HEK293 (cell line): ENCODE results near the gene GTF3C5.

ENCODE experiments used
- ZBTB17 ChIP-seq: fragments of 450-650 bp; formaldehyde crosslinking; IDR thresholded peaks from 2 replicates; pipeline ENCODE4 v1.5.1; 2016; ENCODE audit warnings: missing biosample characterization, missing genetic modification characterization
- ZBTB48 ChIP-seq: fragments of 450-650 bp; formaldehyde crosslinking; IDR thresholded peaks from 2 replicates; pipeline ENCODE4 v1.5.1; 2016; ENCODE audit warnings: missing biosample characterization, missing genetic modification characterization
- ZFP41 ChIP-seq: fragments of 450-650 bp; formaldehyde crosslinking; IDR thresholded peaks from 2 replicates; pipeline ENCODE4 v1.5.1; 2016; ENCODE audit warnings: missing biosample characterization, missing genetic modification characterization, borderline replicate concordance
- ZNF335 ChIP-seq: fragments of 450-650 bp; formaldehyde crosslinking; conservative IDR thresholded peaks from 2 replicates; pipeline ENCODE4 v1.5.1; 2016; ENCODE audit warnings: missing biosample characterization, missing genetic modification characterization
- ZNF654 ChIP-seq: fragments of 450-650 bp; formaldehyde crosslinking; IDR thresholded peaks from 2 replicates; pipeline ENCODE4 v1.5.1; 2016; ENCODE audit warnings: low read depth, missing biosample characterization, missing genetic modification characterization
- ZNF768 ChIP-seq: fragments of 450-650 bp; formaldehyde crosslinking; IDR thresholded peaks from 2 replicates; pipeline ENCODE4 v1.5.1; 2018; ENCODE audit warnings: missing biosample characterization, mild to moderate bottlenecking, missing genetic modification characterization
- TF ChIP-seq, protein P1 (sequence below): fragments of 450-650 bp; formaldehyde crosslinking; IDR thresholded peaks from 2 replicates; pipeline ENCODE4 v1.5.1; 2016; ENCODE audit warnings: missing biosample characterization, missing genetic modification characterization

DNA sequence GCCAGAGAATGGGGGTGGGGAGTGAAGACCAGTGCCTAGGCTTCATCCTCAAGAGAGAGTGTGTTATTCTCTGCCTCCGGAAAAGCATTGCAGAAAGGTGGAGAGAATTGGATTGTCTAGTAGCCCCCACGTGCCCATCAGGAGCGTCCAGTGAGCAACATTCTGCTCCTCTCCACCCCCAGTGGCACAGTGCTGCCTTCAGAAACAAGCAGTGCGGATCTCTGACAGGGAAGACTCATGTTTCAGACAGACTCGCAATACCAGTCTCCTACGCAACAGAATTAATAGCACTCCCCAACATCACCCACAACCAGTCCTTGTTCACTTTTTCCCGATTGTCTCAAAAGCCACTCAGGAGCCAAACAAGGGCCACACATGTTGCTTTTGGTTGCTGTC is 16.1 kb downstream of the GTF3C5 start:
- TF ChIP-seq ZBTB17 = no peak
- TF ChIP-seq, protein P1, sequence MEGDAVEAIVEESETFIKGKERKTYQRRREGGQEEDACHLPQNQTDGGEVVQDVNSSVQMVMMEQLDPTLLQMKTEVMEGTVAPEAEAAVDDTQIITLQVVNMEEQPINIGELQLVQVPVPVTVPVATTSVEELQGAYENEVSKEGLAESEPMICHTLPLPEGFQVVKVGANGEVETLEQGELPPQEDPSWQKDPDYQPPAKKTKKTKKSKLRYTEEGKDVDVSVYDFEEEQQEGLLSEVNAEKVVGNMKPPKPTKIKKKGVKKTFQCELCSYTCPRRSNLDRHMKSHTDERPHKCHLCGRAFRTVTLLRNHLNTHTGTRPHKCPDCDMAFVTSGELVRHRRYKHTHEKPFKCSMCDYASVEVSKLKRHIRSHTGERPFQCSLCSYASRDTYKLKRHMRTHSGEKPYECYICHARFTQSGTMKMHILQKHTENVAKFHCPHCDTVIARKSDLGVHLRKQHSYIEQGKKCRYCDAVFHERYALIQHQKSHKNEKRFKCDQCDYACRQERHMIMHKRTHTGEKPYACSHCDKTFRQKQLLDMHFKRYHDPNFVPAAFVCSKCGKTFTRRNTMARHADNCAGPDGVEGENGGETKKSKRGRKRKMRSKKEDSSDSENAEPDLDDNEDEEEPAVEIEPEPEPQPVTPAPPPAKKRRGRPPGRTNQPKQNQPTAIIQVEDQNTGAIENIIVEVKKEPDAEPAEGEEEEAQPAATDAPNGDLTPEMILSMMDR (tag by site-specific recombination) = no peak
- TF ChIP-seq ZNF335 (tag by site-specific recombination) = no peak
- TF ChIP-seq ZNF768 (tag by site-specific recombination) = no peak
- no peak for TF ChIP-seq ZNF654 (tag by site-specific recombination)
- TF ChIP-seq ZBTB48 (tag by site-specific recombination) = no peak
- no peak for TF ChIP-seq ZFP41 (tag by site-specific recombination)
